Measurements from ENCODE around the gene KIAA1958.

GRCh38 chr9:112581469-112582176 lies 95.0 kb downstream of the KIAA1958 start:
- TF ChIP-seq CTCF (IDR thresholded peaks at IDR 0.05; ENCODE audit: insufficient read depth, low read depth, low read length) (no peak), EZH2 (IDR thresholded peaks at IDR 0.05; ENCODE audit: insufficient read depth, low read length) (no peak)

Data from astrocyte (in vitro differentiated cells and primary cell).